Ovary (tissue), 9 donors: Measurements from ENCODE around the gene RPS28. TPM values are rescaled to one million over a fixed set of nuclear protein-coding genes. Genes with fewer than 3 reads are reported as not detected.

Experiments
- DNase-seq, 5 donors: peaks; one replicate each; pipeline ENCODE4 v3.0.0-alpha.2; 2019 to 2020
- H3K27ac ChIP-seq, 2 donors: fragments of 200-600 bp; one replicate each; pipeline versions ENCODE4 v1.5.1 to v1.8.0; 2019 to 2022
- H3K27me3 ChIP-seq: fragments of 200-600 bp; one replicate; pipeline ENCODE4 v1.8.0; 2022
- H3K36me3 ChIP-seq: fragments of 200-600 bp; sonication (generic); one replicate; pipeline ENCODE4 v1.5.1; 2019
- H3K4me1 ChIP-seq: one replicate; pipeline ENCODE4 v1.8.1; 2013; ENCODE audit warnings: mild to moderate bottlenecking, moderate library complexity; ENCODE audit not compliant: insufficient read depth
- H3K4me3 ChIP-seq: fragments of 200-600 bp; sonication (generic); one replicate; pipeline ENCODE4 v1.5.1; 2017
- H3K9me3 ChIP-seq, 2 donors: fragments of 200-600 bp in 1 of 2; sonication (generic) in 1 of 2; one replicate each; pipeline versions ENCODE4 v1.5.1 to v1.8.1; 2013 to 2019; ENCODE audit warnings: mild to moderate bottlenecking in 1 of 2, moderate library complexity in 1 of 2
- CTCF ChIP-seq, 3 donors: fragments of 450-650 bp in 2 of 3; fragments of 200-600 bp in 1 of 3; IDR thresholded peaks; one replicate each; pipeline versions ENCODE4 v1.5.1 to v1.8.0; 2016 to 2022; ENCODE audit warnings: antibody characterized with exemption in 3 of 3, mild to moderate bottlenecking in 1 of 3
- EP300 ChIP-seq: sonication (generic); formaldehyde crosslinking; IDR thresholded peaks from one replicate; pipeline ENCODE4 v1.6.1; 2017; ENCODE audit warnings: antibody characterized with exemption
- POLR2A ChIP-seq: fragments of 450-650 bp; IDR thresholded peaks from one replicate; pipeline ENCODE4 v1.6.1; 2017; ENCODE audit warnings: antibody characterized with exemption, mild to moderate bottlenecking, moderate library complexity
- WGBS, 3 donors: extraction: QIAGEN DNeasy Blood & Tissue Kit in 1 of 3; methylation state at CpG; one replicate each; pipeline versions ENCODE4 v1.1.5 to v1.1.7; 2013 to 2017; 5-methylcytosine and 5-hydroxymethylcytosine counted together
- intact Hi-C, 4 donors: fragments of 100-400 bp; cut with DNase I; formaldehyde crosslinking; loops; one replicate each; pipeline versions ENCODE4 v1.11.0 to v1.15.1; 2022 to 2023
- polyA plus RNA-seq, 2 donors: library from polyadenylated mRNA; stranded (reverse); fragments of 200-250 nt in 1 of 2; fragments of 350-450 nt in 1 of 2; fragmentation: Illumina TruSeq in 1 of 2; extraction: RNeasy Lipid Tissue Mini Kit (QIAGEN cat#74804) in 1 of 2; gene quantifications; one replicate each; pipeline ENCODE4 v1.2.3, GENCODE V29; 2013 to 2014
- total RNA-seq, 7 donors: library from RNA; depleted of rRNA in 2 of 7; stranded (reverse); fragments of >200 nt in 2 of 7; fragmentation: NEBNext Ultra II Directional in 3 of 7; extraction: Animal tissue kit (Norgen Biotek cat#: 25700) in 3 of 7; gene quantifications; one replicate each; pipeline versions ENCODE4 v1.1.0 to v1.2.4, GENCODE V29; 2016 to 2023
- donor health status: DM: no; HTN: no; CAD: no; lungs with moderate emphysema.
- donor health status: DM: no; HTN: no; CAD: no.
- donor health status: Bipolar disorder and iron deficiency.
- donor health status: DM: yes; HTN: yes; CAD: no.
- donor health status: DM: no; HTN: no; CAD: no.
- donor health status: DM: yes; HTN: yes; CAD: no.

The RPS28 gene
- total and polyA plus RNA-seq, 9 donors: 47.7 to 2,713 (median 2,078) TPM

DNA sequence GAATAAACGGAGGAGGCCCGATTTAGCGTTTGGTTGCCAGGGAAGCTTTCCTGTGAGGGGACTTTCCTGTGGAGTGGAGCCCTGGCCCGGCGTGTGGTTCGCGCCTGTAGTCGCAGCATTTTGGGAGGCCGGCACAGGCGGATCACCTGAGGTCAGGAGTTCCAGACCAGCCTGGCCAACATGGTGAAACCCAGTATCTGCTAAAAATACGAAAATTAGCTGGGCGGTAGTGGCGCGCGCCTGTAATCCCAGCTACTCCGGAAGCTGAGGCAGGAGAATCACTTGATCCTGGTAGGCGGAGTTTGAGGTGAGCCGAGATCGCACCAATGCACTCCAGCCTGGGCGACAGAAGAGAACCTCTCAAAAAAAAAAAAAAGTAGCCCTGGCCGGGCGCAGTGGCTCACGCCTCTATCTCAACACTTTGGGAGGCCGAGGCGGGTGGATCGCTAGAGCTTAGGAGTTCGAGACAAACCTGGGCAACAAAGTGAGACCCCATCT is 14.8 kb downstream of the RPS28 start:
- no peaks in the 10 kb centered on the region for H3K9me3 ChIP-seq
- no peak for DNase-seq
- H3K27ac ChIP-seq: no peak overlapping the region
- WGBS, 3 donors: 30 to 40% (median 33%) methylated on average over 27 of the region's 27 CpGs
- TF ChIP-seq CTCF (IDR thresholded peaks at IDR 0.05): no peak
- TF ChIP-seq POLR2A: no peak
- no peak for TF ChIP-seq EP300
- intact Hi-C loops: no loop called here
- H3K36me3 ChIP-seq: no peaks in the 10 kb centered on the region
- no peak overlapping the region for H3K4me3 ChIP-seq
- H3K4me1 ChIP-seq: peaks cover 4% of the 10 kb centered on the region
- H3K27me3 ChIP-seq: peaks cover 5% of the 10 kb centered on the region

DNA sequence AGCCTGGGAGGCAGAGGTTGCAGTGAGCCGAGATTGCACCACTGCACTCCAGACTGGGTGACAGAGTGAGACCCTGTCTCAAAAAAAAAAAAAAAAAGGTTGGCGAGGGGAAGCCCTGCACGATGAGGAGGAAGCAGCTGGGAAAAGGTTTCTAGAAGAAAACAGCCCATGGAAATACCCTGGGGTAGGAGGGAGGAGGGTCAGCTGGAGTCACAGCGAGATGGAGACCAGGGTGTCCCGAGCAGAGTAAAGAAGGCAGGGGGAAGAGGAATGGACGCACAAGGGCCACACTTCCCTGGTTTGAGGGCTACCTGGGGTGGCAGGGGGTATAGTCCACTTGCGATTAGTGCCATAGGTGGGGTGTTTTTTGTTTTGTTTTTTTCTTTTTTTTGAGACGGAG is 15.4 kb downstream of the RPS28 start:
- Histone ChIP-seq H3K36me3 (no peaks in the 10 kb centered on the region), H3K9me3 (no peaks in the 10 kb centered on the region), H3K27ac (no peak overlapping the region), H3K27me3 (peaks cover 5% of the 10 kb centered on the region), H3K4me3 (no peak overlapping the region), H3K4me1 (peaks cover 4% of the 10 kb centered on the region)
- TF ChIP-seq EP300 (no peak), CTCF (IDR thresholded peaks at IDR 0.05) (no peak), POLR2A (no peak)
- intact Hi-C loops: no loop called here
- DNase-seq: no peak
- 62 to 69% (median 65%) methylated on average over 8 of the region's 8 CpGs for WGBS, 3 donors

- intact Hi-C loops: no loop called here
- no peak for DNase-seq
- 68 to 86% (median 81%) methylated on average over 7 of the region's 7 CpGs for WGBS, 3 donors
- Histone ChIP-seq H3K9me3 (no peaks in the 10 kb centered on the region), H3K4me1 (peaks cover 4% of the 10 kb centered on the region), H3K36me3 (no peaks in the 10 kb centered on the region), H3K4me3 (no peak overlapping the region), H3K27ac (no peak overlapping the region), H3K27me3 (peaks cover 5% of the 10 kb centered on the region)
- TF ChIP-seq CTCF (IDR thresholded peaks at IDR 0.05) (no peak), EP300 (no peak), POLR2A (no peak)
Observed at GRCh38 chr19:8337728-8338127, 16.4 kb downstream of the RPS28 start.

DNA sequence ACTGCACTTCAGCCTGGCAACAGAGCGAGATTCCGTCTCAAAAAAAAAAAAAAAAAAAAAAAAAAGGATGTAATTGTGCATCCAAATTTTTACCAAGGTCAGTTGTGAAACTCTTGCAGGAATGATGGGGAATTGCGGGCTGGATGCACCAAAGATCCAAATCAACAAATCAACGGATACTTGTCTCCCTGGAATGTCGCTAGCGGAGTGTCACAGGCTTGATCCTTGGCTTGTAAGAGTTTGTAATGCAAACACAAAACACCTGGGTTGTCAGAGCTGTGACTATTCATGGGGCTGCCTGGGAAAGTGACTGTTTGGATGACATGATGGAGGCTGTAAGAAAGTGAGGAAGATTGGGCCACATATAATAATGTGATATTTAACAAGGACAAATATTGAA is 17.5 kb downstream of the RPS28 start:
- WGBS, 3 donors: 48 to 56% (median 55%) methylated on average over 6 of the region's 6 CpGs
- intact Hi-C loops: no loop called here
- peaks cover 5% of the 10 kb centered on the region for H3K27me3 ChIP-seq
- H3K4me1 ChIP-seq: peaks cover 4% of the 10 kb centered on the region
- no peak overlapping the region for H3K4me3 ChIP-seq
- no peaks in the 10 kb centered on the region for H3K9me3 ChIP-seq
- no peak for DNase-seq
- TF ChIP-seq CTCF (IDR thresholded peaks at IDR 0.05) (no peak), POLR2A (no peak), EP300 (no peak)
- no peak overlapping the region for H3K27ac ChIP-seq
- no peaks in the 10 kb centered on the region for H3K36me3 ChIP-seq
